Upper lobe of left lung (tissue), 4 donors: ENCODE results near the gene DCLK1.

ENCODE experiments used
- EP300 ChIP-seq, 4 donors: sonication (generic); formaldehyde crosslinking; IDR thresholded peaks; one replicate each; pipeline ENCODE4 v1.5.1; 2017; ENCODE audit warnings: antibody characterized with exemption in 4 of 4, control low read depth in 2 of 4
- TF ChIP-seq, protein P1 (sequence below), 6 experiments: fragments of 450-650 bp in 4 of 6; fragments of 200-600 bp in 2 of 6; sonication (generic) in 2 of 6; IDR thresholded peaks; one replicate each; pipeline ENCODE4 v1.5.1; 2016 to 2019; ENCODE audit warnings: antibody characterized with exemption in 6 of 6

DNA sequence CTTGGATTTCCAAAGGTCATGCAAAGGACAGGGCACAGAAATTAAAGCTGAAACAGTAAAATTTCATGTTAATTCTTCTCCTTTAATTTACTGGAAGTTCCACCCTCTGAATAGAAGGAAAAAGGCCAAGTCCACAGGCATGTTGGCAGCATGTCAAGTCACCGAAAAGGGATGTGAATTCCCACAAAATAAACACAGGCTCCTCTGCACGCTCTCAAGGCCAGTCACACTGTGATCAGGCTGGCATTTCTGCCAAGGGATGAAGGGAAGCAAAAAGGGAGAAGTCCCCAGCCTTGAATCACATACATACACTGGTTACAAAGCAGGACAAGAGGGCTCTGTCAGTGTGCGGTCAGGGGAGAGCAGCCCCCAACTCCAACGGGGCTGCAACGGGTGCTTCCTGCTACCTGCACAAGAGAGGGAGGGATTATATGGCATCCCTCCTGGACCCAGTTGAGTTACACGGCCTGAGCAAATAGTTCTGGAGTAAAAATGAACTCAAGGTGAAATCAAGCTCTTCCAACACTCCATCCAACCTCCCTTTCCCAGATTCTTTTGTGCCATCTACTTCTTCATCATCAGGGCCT lies 6.9 kb downstream of the DCLK1 start:
- TF ChIP-seq, protein P1, sequence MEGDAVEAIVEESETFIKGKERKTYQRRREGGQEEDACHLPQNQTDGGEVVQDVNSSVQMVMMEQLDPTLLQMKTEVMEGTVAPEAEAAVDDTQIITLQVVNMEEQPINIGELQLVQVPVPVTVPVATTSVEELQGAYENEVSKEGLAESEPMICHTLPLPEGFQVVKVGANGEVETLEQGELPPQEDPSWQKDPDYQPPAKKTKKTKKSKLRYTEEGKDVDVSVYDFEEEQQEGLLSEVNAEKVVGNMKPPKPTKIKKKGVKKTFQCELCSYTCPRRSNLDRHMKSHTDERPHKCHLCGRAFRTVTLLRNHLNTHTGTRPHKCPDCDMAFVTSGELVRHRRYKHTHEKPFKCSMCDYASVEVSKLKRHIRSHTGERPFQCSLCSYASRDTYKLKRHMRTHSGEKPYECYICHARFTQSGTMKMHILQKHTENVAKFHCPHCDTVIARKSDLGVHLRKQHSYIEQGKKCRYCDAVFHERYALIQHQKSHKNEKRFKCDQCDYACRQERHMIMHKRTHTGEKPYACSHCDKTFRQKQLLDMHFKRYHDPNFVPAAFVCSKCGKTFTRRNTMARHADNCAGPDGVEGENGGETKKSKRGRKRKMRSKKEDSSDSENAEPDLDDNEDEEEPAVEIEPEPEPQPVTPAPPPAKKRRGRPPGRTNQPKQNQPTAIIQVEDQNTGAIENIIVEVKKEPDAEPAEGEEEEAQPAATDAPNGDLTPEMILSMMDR (IDR thresholded peaks at IDR 0.05) = no peak
- no peak for TF ChIP-seq EP300 (IDR thresholded peaks at IDR 0.05)
